Esophagus squamous epithelium (tissue), 4 donors: ENCODE measurements around the gene ARFIP1.

ENCODE experiments used
- CTCF ChIP-seq, 6 experiments: fragments of 450-650 bp in 4 of 6; fragments of 200-600 bp in 2 of 6; sonication (generic) in 2 of 6; IDR thresholded peaks; one replicate each; pipeline ENCODE4 v1.5.1; 2016 to 2019; ENCODE audit warnings: antibody characterized with exemption in 6 of 6, mild to moderate bottlenecking in 4 of 6, moderate library complexity in 4 of 6
- POLR2A ChIP-seq, 4 donors: fragments of 450-650 bp; IDR thresholded peaks; one replicate each; pipeline ENCODE4 v1.6.1; 2017; ENCODE audit warnings: antibody characterized with exemption in 4 of 4, mild to moderate bottlenecking in 4 of 4, moderate library complexity in 3 of 4

GRCh38 chr4:152805071-152805650 is 25.4 kb downstream of the ARFIP1 start:
- TF ChIP-seq CTCF (IDR thresholded peaks at IDR 0.05) (no peak), POLR2A (IDR thresholded peaks at IDR 0.05) (no peak)
